Fibroblast of mammary gland (primary cell): ENCODE results near the gene SLC29A4.
"Not testable (repeated sequence)": the region's sequence is repeated elsewhere in the genome, so short reads cannot be mapped to it uniquely, and the experiment has no call there.

Source experiments
- DNase-seq: peaks from one replicate; pipeline ENCODE4 v3.0.0-alpha.2; 2010; ENCODE audit warnings: low read depth
- H3K4me3 ChIP-seq: 2 replicates; pipeline ENCODE4 v1.5.1; 2011; ENCODE audit warnings: low read depth, mild to moderate bottlenecking, low read length, moderate library complexity; ENCODE audit not compliant: control insufficient read depth
- TF ChIP-seq, protein P1 (sequence below): conservative IDR thresholded peaks from 2 replicates; pipeline ENCODE4 v1.5.1; 2011; ENCODE audit warnings: low read depth, low read length, inconsistent platforms; ENCODE audit not compliant: control insufficient read depth, insufficient read depth

SLC29A4 gene

DNA sequence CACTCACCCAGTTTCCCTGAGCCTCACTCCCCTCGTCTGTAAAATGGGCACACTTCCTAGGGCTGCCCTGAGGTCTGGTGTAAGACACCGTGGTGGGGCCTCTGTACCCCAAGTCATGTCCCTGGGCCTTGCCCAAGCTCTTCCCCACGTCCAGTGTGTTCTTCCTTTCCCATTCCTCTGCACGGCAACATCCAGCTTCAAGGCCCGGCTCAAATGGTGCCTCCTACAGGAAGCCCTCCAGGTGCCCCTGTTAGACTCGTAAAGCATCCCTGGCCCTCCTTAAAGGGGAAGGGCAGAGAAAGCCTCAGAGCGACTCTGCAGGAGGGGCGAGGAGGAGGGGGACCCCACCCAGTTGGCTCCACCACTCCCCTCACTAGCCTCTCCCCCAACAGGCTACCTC is 8.6 kb downstream of the SLC29A4 start:
- H3K4me3 ChIP-seq = no peak overlapping the region
- TF ChIP-seq, protein P1, sequence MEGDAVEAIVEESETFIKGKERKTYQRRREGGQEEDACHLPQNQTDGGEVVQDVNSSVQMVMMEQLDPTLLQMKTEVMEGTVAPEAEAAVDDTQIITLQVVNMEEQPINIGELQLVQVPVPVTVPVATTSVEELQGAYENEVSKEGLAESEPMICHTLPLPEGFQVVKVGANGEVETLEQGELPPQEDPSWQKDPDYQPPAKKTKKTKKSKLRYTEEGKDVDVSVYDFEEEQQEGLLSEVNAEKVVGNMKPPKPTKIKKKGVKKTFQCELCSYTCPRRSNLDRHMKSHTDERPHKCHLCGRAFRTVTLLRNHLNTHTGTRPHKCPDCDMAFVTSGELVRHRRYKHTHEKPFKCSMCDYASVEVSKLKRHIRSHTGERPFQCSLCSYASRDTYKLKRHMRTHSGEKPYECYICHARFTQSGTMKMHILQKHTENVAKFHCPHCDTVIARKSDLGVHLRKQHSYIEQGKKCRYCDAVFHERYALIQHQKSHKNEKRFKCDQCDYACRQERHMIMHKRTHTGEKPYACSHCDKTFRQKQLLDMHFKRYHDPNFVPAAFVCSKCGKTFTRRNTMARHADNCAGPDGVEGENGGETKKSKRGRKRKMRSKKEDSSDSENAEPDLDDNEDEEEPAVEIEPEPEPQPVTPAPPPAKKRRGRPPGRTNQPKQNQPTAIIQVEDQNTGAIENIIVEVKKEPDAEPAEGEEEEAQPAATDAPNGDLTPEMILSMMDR = no peak
- no peak for DNase-seq

GRCh38 chr7:5291711-5292335 is 9.1 kb downstream of the SLC29A4 start:
- not testable (repeated sequence) for H3K4me3 ChIP-seq, DNase-seq

DNA sequence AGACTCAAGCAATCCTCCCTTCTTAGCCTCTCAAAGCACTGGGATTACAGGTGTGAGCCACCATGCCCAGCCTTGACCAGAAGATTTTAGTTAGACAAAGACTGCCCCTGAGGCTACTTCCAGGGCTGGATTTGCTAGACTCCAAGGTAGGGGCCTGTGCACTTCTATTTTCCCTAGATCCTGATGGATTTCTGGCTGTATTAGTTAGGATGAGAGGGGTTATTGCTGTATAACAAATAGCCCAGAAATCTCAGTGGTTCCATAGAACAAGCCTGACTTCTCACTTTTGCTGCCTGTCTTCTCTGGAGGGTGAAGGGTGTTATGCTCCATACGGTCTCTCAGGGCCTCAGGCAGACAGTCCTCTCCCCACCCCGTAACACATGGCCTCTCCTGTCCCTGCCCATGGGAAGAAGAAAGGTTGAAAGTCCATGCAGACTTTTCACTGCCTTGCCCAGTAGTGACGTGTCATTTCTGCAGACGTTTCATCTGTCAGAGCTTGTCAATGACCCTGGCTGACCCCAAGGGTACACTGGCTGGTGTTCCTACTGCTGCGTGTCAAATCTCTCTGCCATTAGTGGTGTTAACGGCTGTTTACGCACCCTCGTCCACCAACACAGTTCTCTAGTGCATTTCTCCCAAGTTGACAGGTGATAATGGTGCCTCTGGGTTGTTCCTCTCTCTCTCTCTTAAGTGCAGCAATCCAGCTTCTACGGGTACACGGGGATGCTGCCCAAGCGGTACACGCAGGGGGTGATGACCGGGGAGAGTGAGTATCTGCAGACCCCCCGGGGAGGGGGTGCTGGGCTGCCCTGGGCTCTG is 11.6 kb downstream of the SLC29A4 start:
- TF ChIP-seq, protein P1 = no peak

DNA sequence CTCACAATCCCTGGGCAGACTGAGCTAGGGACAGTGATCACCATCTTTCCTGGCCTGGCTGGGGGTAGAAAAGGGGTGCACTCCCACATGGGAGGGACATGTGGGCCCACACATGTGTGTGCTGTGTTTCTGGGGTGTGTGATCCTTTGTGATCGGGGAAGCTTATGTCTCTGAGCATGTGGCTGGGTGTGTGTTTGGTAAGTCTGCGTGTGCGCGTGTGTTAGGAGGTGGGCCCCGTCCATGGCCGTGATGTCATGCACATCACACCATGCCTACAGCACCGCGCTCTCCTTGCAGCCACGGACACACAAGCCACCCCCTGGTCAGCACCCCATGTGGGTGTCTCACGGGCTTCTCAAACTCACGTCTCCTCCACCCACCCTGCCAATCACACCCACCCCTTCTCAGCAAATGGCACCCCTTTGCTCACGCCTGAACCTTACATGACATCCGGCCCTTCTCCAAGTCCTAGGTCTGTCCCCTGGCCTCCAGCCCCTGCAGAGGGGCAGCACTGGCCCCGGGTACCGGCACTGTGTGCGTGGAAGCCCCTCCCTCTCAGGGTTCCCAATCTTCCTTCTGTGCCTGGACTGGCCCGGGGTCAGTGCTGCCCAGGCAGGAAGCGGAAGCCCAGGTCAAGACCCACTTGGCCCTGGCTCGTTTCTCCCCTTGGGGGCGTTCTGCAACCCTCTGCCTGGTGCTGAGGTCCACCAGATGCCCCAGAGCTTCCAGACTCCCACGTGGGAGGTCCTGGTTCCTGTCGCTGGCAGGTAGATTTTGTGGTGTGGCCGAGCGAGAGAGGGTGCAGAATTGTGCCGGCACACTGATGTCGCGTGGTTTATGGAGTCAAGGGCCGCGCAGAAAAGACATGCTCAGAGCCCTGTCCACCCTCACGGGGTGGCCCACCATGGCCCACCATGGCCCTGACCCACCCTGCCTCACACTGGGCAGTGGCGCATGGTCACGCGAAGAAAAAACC is 12.6 kb downstream of the SLC29A4 start:
- H3K4me3 ChIP-seq = no peak overlapping the region
- TF ChIP-seq, protein P1 = no peak
- DNase-seq = no peak

More for the DNA sequence above, 11.6 kb downstream of the SLC29A4 start:
- no peak overlapping the region for H3K4me3 ChIP-seq
- no peak for DNase-seq

DNA sequence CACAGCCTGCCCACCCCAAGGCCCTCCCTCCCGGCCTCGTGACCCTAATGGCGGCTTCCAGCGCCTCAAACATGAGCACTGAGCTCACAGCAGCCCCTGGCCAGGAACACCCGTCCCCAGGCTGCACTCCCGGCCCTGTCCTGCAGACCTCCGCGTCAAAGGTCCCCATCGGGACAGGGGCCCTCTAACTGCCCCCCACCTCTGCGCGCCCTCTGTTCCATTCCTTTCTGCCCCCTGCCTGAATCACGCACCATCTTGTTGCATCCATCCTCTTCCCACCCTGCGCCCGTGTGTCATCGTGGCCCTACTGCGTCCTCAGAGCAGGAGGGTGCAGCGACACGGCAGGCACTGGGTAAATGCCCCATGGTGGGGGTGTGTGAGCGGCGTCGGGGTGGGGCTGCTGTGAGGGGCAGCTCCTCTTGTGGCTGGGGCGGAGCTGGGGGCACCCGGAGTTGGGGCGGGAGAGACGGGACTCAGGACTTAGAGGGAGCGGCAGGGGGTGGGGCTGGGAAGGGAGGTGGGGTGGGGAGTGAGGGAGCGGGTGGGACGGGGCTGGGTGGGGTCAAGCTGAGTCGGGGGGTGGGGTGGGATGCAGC is 13.4 kb downstream of the SLC29A4 start:
- no peak for DNase-seq
- H3K4me3 ChIP-seq = no peak overlapping the region
- TF ChIP-seq, protein P1 = no peak

GRCh38 chr7:5296611-5297226 is 14.0 kb downstream of the SLC29A4 start:
- DNase-seq = no peak
- no peak overlapping the region for H3K4me3 ChIP-seq
- TF ChIP-seq, protein P1 = no peak
